ENCODE measurements around the gene CENPA. TPM values are rescaled to one million over a fixed set of nuclear protein-coding genes. Genes with fewer than 3 reads are reported as not detected.
"Not testable (repeated sequence)": the region's sequence is repeated elsewhere in the genome, so short reads cannot be mapped to it uniquely, and the experiment has no call there.

The CENPA gene
- total and polyA plus RNA-seq, 7 donors: 0.12 to 0.23 TPM; not detected in 5

GRCh38 chr2:26793518-26793917 lies 7.7 kb downstream of the CENPA start:
- intact Hi-C loops (cut with DNase I): no loop called here
- H3K4me1 ChIP-seq: no peaks in the 10 kb centered on the region
- H3K9me3 ChIP-seq: no peaks in the 10 kb centered on the region
- ATAC-seq: no peak
- no peak overlapping the region for H3K4me3 ChIP-seq
- peaks cover 0 to 5% (median 0%) of the 10 kb centered on the region in 3 donors for H3K27me3 ChIP-seq (ENCODE audit: insufficient read depth in 3 of 3, low read length in 2 of 3)
- 92 to 97% (median 96%) methylated on average over 3 of the region's 3 CpGs for WGBS, 3 donors
- TF ChIP-seq CTCF (IDR thresholded peaks at IDR 0.05): no peak
- no peaks in the 10 kb centered on the region for H3K36me3 ChIP-seq (ENCODE audit: insufficient read depth in 1 of 2, low read depth in 1 of 2)
- no peak overlapping the region for H3K27ac ChIP-seq
- no peak for DNase-seq

- H3K27ac ChIP-seq; H3K27me3 ChIP-seq (ENCODE audit: insufficient read depth in 3 of 3, low read length in 2 of 3); H3K36me3 ChIP-seq (ENCODE audit: insufficient read depth in 1 of 2, low read depth in 1 of 2); intact Hi-C loops (cut with DNase I); ATAC-seq; H3K9me3 ChIP-seq; H3K4me3 ChIP-seq; DNase-seq; H3K4me1 ChIP-seq: not testable (repeated sequence)
- WGBS, 3 donors: 95 to 96% (median 96%) methylated on average over 13 to 17 of the region's 17 CpGs
Measured at GRCh38 chr2:26795135-26795534, 9.3 kb downstream of the CENPA start.

GRCh38 chr2:26801328-26801727 lies 15.5 kb downstream of the CENPA start:
- no peaks in the 10 kb centered on the region for H3K9me3 ChIP-seq
- no peak overlapping the region for H3K27ac ChIP-seq
- H3K36me3 ChIP-seq (ENCODE audit: insufficient read depth in 1 of 2, low read depth in 1 of 2): no peaks in the 10 kb centered on the region
- intact Hi-C loops (cut with DNase I): no loop called here
- DNase-seq: no peak
- H3K4me3 ChIP-seq: no peak overlapping the region
- 66 to 80% (median 79%) methylated on average over 4 of the region's 4 CpGs for WGBS, 3 donors
- ATAC-seq: no peak
- no peaks in the 10 kb centered on the region for H3K4me1 ChIP-seq
- no peaks in the 10 kb centered on the region for H3K27me3 ChIP-seq (ENCODE audit: insufficient read depth in 3 of 3, low read length in 2 of 3)
- no peak for TF ChIP-seq CTCF (IDR thresholded peaks at IDR 0.05)

GRCh38 chr2:26801796-26802195 lies 15.9 kb downstream of the CENPA start:
- no peak for TF ChIP-seq CTCF (IDR thresholded peaks at IDR 0.05)
- H3K4me1 ChIP-seq: no peaks in the 10 kb centered on the region
- no peaks in the 10 kb centered on the region for H3K36me3 ChIP-seq (ENCODE audit: insufficient read depth in 1 of 2, low read depth in 1 of 2)
- no peak for DNase-seq
- H3K27ac ChIP-seq: no peak overlapping the region
- intact Hi-C loops (cut with DNase I): no loop called here
- WGBS, 3 donors: 93 to 94% (median 94%) methylated on average over 7 of the region's 7 CpGs
- no peak overlapping the region for H3K4me3 ChIP-seq
- ATAC-seq: no peak
- no peaks in the 10 kb centered on the region for H3K27me3 ChIP-seq (ENCODE audit: insufficient read depth in 3 of 3, low read length in 2 of 3)
- H3K9me3 ChIP-seq: no peaks in the 10 kb centered on the region

GRCh38 chr2:26805241-26805676 lies 19.4 kb downstream of the CENPA start:
- H3K4me3 ChIP-seq: no peak overlapping the region
- DNase-seq (no peak), ATAC-seq (no peak)
- TF ChIP-seq CTCF (IDR thresholded peaks at IDR 0.05): no peak
- H3K36me3 ChIP-seq (ENCODE audit: insufficient read depth in 1 of 2, low read depth in 1 of 2): no peaks in the 10 kb centered on the region
- H3K4me1 ChIP-seq: no peaks in the 10 kb centered on the region
- H3K9me3 ChIP-seq: no peaks in the 10 kb centered on the region
- intact Hi-C loops (cut with DNase I): no loop called here
- WGBS, 3 donors: 72 to 84% (median 80%) methylated on average over 5 of the region's 5 CpGs
- H3K27ac ChIP-seq: no peak overlapping the region
- H3K27me3 ChIP-seq (ENCODE audit: insufficient read depth in 3 of 3, low read length in 2 of 3): no peaks in the 10 kb centered on the region

Data from psoas muscle (tissue), 8 donors.